Stimulated activated CD8-positive, alpha-beta memory T cell treated with anti-CD3 and anti-CD28 coated beads, Interleukin-15, amount 100 ng/mL, for 48 hours (primary cell): ENCODE results near the gene ROM1.
"Not testable (repeated sequence)": the region's sequence is repeated elsewhere in the genome, so short reads cannot be mapped to it uniquely, and the experiment has no call there.

ENCODE experiments used
- DNase-seq, 2 donors: peaks; one replicate each; pipeline ENCODE4 v3.0.0-alpha.2; 2020; ENCODE audit warnings: low read depth in 2 of 2

ROM1 gene

GRCh38 chr11:62612366-62613290 is at the start of gene ROM1, which contains the start of gene EML3:
Gene ROM1, plus strand, starts transcription at chr11:62613257. Its CDS starts 25 bp downstream, at chr11:62613282.
Gene EML3, minus strand, starts transcription at chr11:62612775. Its CDS starts 318 bp downstream, at chr11:62612457.
- DNase-seq = peak; percentile 80

GRCh38 chr11:62565100-62565802 is 47.8 kb upstream of the ROM1 start:
- no peak for DNase-seq

- DNase-seq = no peak
Measured at GRCh38 chr11:62566247-62566646, 46.8 kb upstream of the ROM1 start.

GRCh38 chr11:62567018-62567633 is 45.9 kb upstream of the ROM1 start:
- DNase-seq = no peak

GRCh38 chr11:62569611-62570010 is 43.4 kb upstream of the ROM1 start:
- DNase-seq = no peak

GRCh38 chr11:62570903-62571302 is 42.2 kb upstream of the ROM1 start:
- not testable (repeated sequence) for DNase-seq

GRCh38 chr11:62571493-62571892 is 41.6 kb upstream of the ROM1 start:
- DNase-seq = not testable (repeated sequence)

- DNase-seq = no peak
Measured at GRCh38 chr11:62572431-62572830, 40.6 kb upstream of the ROM1 start.

GRCh38 chr11:62573006-62573591 is 40.0 kb upstream of the ROM1 start:
- no peak for DNase-seq

GRCh38 chr11:62573592-62574362 is 39.3 kb upstream of the ROM1 start, which contains the start of gene EEF1G:
Gene EEF1G, minus strand, starts transcription at chr11:62573891. Its CDS starts 49 bp downstream, at chr11:62573842.
- peak; percentile 98 for DNase-seq

GRCh38 chr11:62574363-62575071 is 38.5 kb upstream of the ROM1 start:
- no peak for DNase-seq

GRCh38 chr11:62575156-62575555 is 37.9 kb upstream of the ROM1 start:
- no peak for DNase-seq

- DNase-seq = no peak
Measured at GRCh38 chr11:62575837-62576236, 37.2 kb upstream of the ROM1 start.

GRCh38 chr11:62577046-62577714 is 35.9 kb upstream of the ROM1 start:
- DNase-seq = no peak

- DNase-seq = no peak
Measured at GRCh38 chr11:62578541-62578940, 34.5 kb upstream of the ROM1 start.

GRCh38 chr11:62579252-62579651 is 33.8 kb upstream of the ROM1 start:
- no peak for DNase-seq

GRCh38 chr11:62580959-62581715 is 31.9 kb upstream of the ROM1 start:
- DNase-seq = no peak

GRCh38 chr11:62581735-62582134 is 31.3 kb upstream of the ROM1 start:
- DNase-seq = not testable (repeated sequence)

- not testable (repeated sequence) for DNase-seq
Measured at GRCh38 chr11:62585356-62585755, 27.7 kb upstream of the ROM1 start.
